K562 (cell line): Measurements from ENCODE around the gene FOXN3. TPM values are rescaled to one million over a fixed set of nuclear protein-coding genes. Genes with fewer than 3 reads are reported as not detected.

ENCODE experiments used
- ATAC-seq: fragments of 200-7000 bp; cut with Tn5 transposase; 3 replicates; pipeline ENCODE4 v1.9.1; 2020; ENCODE audit warnings: moderate library complexity
- BruUV-seq: library from RNA; stranded (reverse); fragments of 400-500 nt; replicated peaks from 2 replicates; lab custom pipeline; 2021; lab: Mats Ljungman, UMichigan
- CTCF ChIA-PET: fragments of 300-600 bp; formaldehyde crosslinking; extraction: SDS; loops from one replicate; lab custom pipeline; 2021; ENCODE audit warnings: low intra/inter-chr PET ratio; lab: Yijun Ruan, JAX
- POLR2A ChIA-PET: fragments of 300-600, 350-650 bp; sonication (Branson Sonifier 250); formaldehyde crosslinking; extraction: SDS; loops from one replicate; lab custom pipeline; 2021; ENCODE audit warnings: antibody characterized with exemption, inconsistent platforms; lab: Yijun Ruan, JAX
- DNase-seq, 4 experiments: peaks; one replicate each; pipeline versions ENCODE4 v3.0.0 to v3.0.0-alpha.2; 2011 to 2018; ENCODE audit warnings: low spot score in 3 of 4, mixed read lengths in 3 of 4; ENCODE audit errors: extremely low read depth in 1 of 4
- FAIRE-seq: peaks from 2 replicates; lab custom pipeline; 2011; peaks lifted over from hg19 to GRCh38; lab: Jason Lieb, UNC
- H2AFZ ChIP-seq: 2 replicates; pipeline ENCODE4 v1.6.0; 2011; ENCODE audit warnings: low read depth, low read length, control low read depth, inconsistent platforms
- H3K27ac ChIP-seq: fragments of 200-600 bp; 3 replicates; pipeline ENCODE4 v1.8.0; 2011; ENCODE audit warnings: low read depth, mild to moderate bottlenecking, control low read depth, inconsistent platforms, low read length, moderate library complexity, mixed read lengths; ENCODE audit errors: extremely low read depth
- H3K27me3 ChIP-seq, 2 experiments: fragments of 300-600 bp in 1 of 2; 2 replicates in 1 of 2; 3 replicates in 1 of 2; pipeline versions ENCODE4 v1.6.0 to v1.8.0; 2011; ENCODE audit warnings: inconsistent platforms in 2 of 2, low read length in 2 of 2, mild to moderate bottlenecking in 1 of 2, mixed read lengths in 1 of 2, moderate library complexity in 1 of 2; ENCODE audit not compliant: control insufficient read depth in 2 of 2, insufficient read depth in 2 of 2
- H3K36me3 ChIP-seq: fragments of 300-600 bp; 3 replicates; pipeline ENCODE4 v1.8.0; 2011; ENCODE audit warnings: mild to moderate bottlenecking, low read length, inconsistent platforms; ENCODE audit not compliant: control insufficient read depth, insufficient read depth
- H3K4me1 ChIP-seq, 2 experiments: fragments of 200-600 bp in 1 of 2; replicated peaks in 1 of 2; 2 replicates in 1 of 2; 3 replicates in 1 of 2; pipeline versions ENCODE4 v1.5.1 to v1.8.0; 2011; ENCODE audit warnings: inconsistent platforms in 2 of 2, low read length in 2 of 2, mild to moderate bottlenecking in 1 of 2, mixed read lengths in 1 of 2, moderate library complexity in 1 of 2; ENCODE audit not compliant: control insufficient read depth in 2 of 2, insufficient read depth in 2 of 2
- H3K4me2 ChIP-seq: 2 replicates; pipeline ENCODE4 v1.6.1; 2011; ENCODE audit warnings: low read length, control low read depth, inconsistent platforms, mixed read lengths; ENCODE audit not compliant: insufficient read depth
- H3K4me3 ChIP-seq: fragments of 200-600 bp; sonication (generic), shearing (Covaris generic); 2 replicates; pipeline ENCODE4 v1.5.1; 2016; ENCODE audit warnings: control low read depth, inconsistent platforms
- H3K79me2 ChIP-seq: fragments of 200-600 bp; 3 replicates; pipeline ENCODE4 v1.8.0; 2011; ENCODE audit warnings: low read length, inconsistent platforms; ENCODE audit not compliant: control insufficient read depth, insufficient read depth
- H3K9ac ChIP-seq, 2 experiments: 2 replicates each; pipeline versions ENCODE4 v1.6.0 to v1.6.1; 2011; ENCODE audit warnings: low read depth in 2 of 2, low read length in 2 of 2, control low read depth in 1 of 2, inconsistent platforms in 1 of 2, mild to moderate bottlenecking in 1 of 2, mixed read lengths in 1 of 2; ENCODE audit not compliant: insufficient read depth in 1 of 2
- H3K9me1 ChIP-seq: one replicate; pipeline ENCODE4 v1.6.0; 2011; ENCODE audit warnings: inconsistent platforms, mild to moderate bottlenecking, low read length, moderate library complexity; ENCODE audit not compliant: control insufficient read depth, insufficient read depth
- H3K9me3 ChIP-seq: replicated peaks from 2 replicates; pipeline ENCODE4 v1.5.1; 2011; ENCODE audit warnings: low read depth, low read length, inconsistent platforms; ENCODE audit not compliant: control insufficient read depth, insufficient read depth
- H4K20me1 ChIP-seq: replicated peaks from 2 replicates; pipeline ENCODE4 v1.6.1; 2011; ENCODE audit warnings: low read length, inconsistent platforms, mixed read lengths; ENCODE audit not compliant: control insufficient read depth, insufficient read depth
- FOS ChIP-seq: IDR thresholded peaks from 3 replicates; pipeline ENCODE4 v1.6.1; 2011; ENCODE audit not compliant: insufficient read length; ENCODE audit errors: extremely low read depth
- GABPB1 ChIP-seq: sonication (generic); formaldehyde crosslinking; IDR thresholded peaks from 2 replicates; pipeline ENCODE4 v1.8.0; 2022; ENCODE audit warnings: mild to moderate bottlenecking, missing genetic modification reagents
- GTF2B ChIP-seq: IDR thresholded peaks from 2 replicates; pipeline ENCODE4 v1.6.1; 2011; ENCODE audit not compliant: insufficient read length; ENCODE audit errors: extremely low read depth
- MTA2 ChIP-seq: fragments of 450-650 bp; IDR thresholded peaks from 2 replicates; pipeline ENCODE4 v1.6.1; 2016; ENCODE audit warnings: low read depth
- NCOR1 ChIP-seq: fragments of 450-650 bp; IDR thresholded peaks from 2 replicates; pipeline ENCODE4 v1.6.1; 2016; ENCODE audit warnings: mild to moderate bottlenecking, moderate library complexity
- SLC30A9 ChIP-seq: fragments of 250-450 bp; sonication (Bioruptor Pico); IDR thresholded peaks from 2 replicates; pipeline ENCODE4 v1.8.0; 2022; ENCODE audit warnings: mild to moderate bottlenecking, moderate library complexity
- SMARCA4 ChIP-seq: fragments of 450-650 bp; IDR thresholded peaks from 2 replicates; pipeline ENCODE4 v1.6.1; 2016
- SNAPC5 ChIP-seq: fragments of 250-450 bp; sonication (Bioruptor Pico); IDR thresholded peaks from 2 replicates; pipeline ENCODE4 v1.8.0; 2021; ENCODE audit warnings: moderate library complexity, mild to moderate bottlenecking, inconsistent platforms
- ZBTB11 ChIP-seq, 3 experiments: fragments of 200-800 bp in 1 of 3; fragments of 250-450 bp in 1 of 3; fragments of 450-650 bp in 1 of 3; sonication (Bioruptor Pico) in 1 of 3; sonication (Bioruptor generic) in 1 of 3; formaldehyde crosslinking in 1 of 3; IDR thresholded peaks; 2 replicates each; pipeline versions ENCODE4 v1.6.1 to v1.8.0; 2016 to 2022; ENCODE audit warnings: mild to moderate bottlenecking in 2 of 3, missing genetic modification characterization in 2 of 3, missing compliant biosample characterization in 1 of 3, moderate library complexity in 1 of 3
- ZNF507 ChIP-seq: conservative IDR thresholded peaks from 2 replicates; pipeline ENCODE4 v1.6.1; 2017; ENCODE audit warnings: missing genetic modification characterization, missing compliant biosample characterization
- ZSCAN29 ChIP-seq: fragments of 450-650 bp; IDR thresholded peaks from 2 replicates; pipeline ENCODE4 v1.6.1; 2017
- WGBS: fragments of 100-300 bp; shearing (Covaris generic); methylation state at CpG from one replicate; pipeline ENCODE4 v1.1.6; 2016; ENCODE audit warnings: low coverage, mixed read lengths; ENCODE audit not compliant: insufficient coverage; ENCODE audit errors: missing lambda C conversion rate; 5-methylcytosine and 5-hydroxymethylcytosine counted together
- in situ Hi-C: fragments of 300-500 bp; cut with MboI; formaldehyde crosslinking; loops from 4 replicates; pipeline ENCODE4 v1.15.0; 2018; ENCODE audit warnings: inconsistent platforms, mixed read lengths
- intact Hi-C: fragments of 100-400 bp; cut with micrococcal nuclease; formaldehyde crosslinking; loops from 2 replicates; pipeline ENCODE4 v1.14.2; 2022
- polyA plus RNA-seq, 8 experiments: library from polyadenylated mRNA; depleted of rRNA in 4 of 8; stranded (reverse) in 5 of 8; unstranded in 3 of 8; fragments of >200 nt; fragmentation: Nextera tagmentation in 2 of 8; fragmentation: Illumina TruSeq in 1 of 8; extraction: Ambion mirVana in 2 of 8; extraction: Trizol in 1 of 8; gene quantifications; 2 replicates each; pipeline versions ENCODE4 v1.2.1 to v1.2.3, GENCODE V29; 2011 to 2014; ENCODE audit warnings: inconsistent platforms in 1 of 8, missing spikeins in 1 of 8
- total RNA-seq, 7 experiments: library from RNA; depleted of rRNA in 6 of 7; stranded (reverse); fragments of >200 nt in 6 of 7; fragmentation: Illumina TruSeq in 2 of 7; extraction: Trizol in 2 of 7; gene quantifications; 2 replicates each; pipeline versions ENCODE4 v1.2.1 to v1.2.3, GENCODE V29; 2011 to 2021; ENCODE audit warnings: low replicate concordance in 1 of 7

The FOXN3 gene
- total and polyA plus RNA-seq, 9 of the 15 experiments (the other 6 are each of a cell fraction or from before 2014, with no cell fraction given) = 0.07 to 1.3 (median 0.40) TPM

- no peak overlapping the region for H3K9ac ChIP-seq
- ChIA-PET POLR2A (no interaction called here), CTCF (no interaction called here)
- H3K4me3 ChIP-seq = no peak overlapping the region
- ATAC-seq (no peak), FAIRE-seq (no peak), DNase-seq (no peak)
- H3K9me1 ChIP-seq = no peaks in the 10 kb centered on the region
- no TSS peak for BruUV-seq
- H3K27me3 ChIP-seq = peaks cover 0 to 14% of the 10 kb centered on the region in 2 experiments; a peak in 1 of 5 replicates
- H3K79me2 ChIP-seq = no peaks in the 10 kb centered on the region
- H3K9me3 ChIP-seq = no peaks in the 10 kb centered on the region
- H3K36me3 ChIP-seq = no peaks in the 10 kb centered on the region
- no peak overlapping the region for H2AFZ ChIP-seq
- no peaks in the 10 kb centered on the region for H3K4me1 ChIP-seq
- no peak overlapping the region for H3K4me2 ChIP-seq
- TF ChIP-seq ZNF507 = no peak
- TF ChIP-seq FOS = no peak
- no peak for TF ChIP-seq SMARCA4
- no peak for TF ChIP-seq ZSCAN29
- no peak for TF ChIP-seq MTA2
- no peak overlapping the region for H3K27ac ChIP-seq
- H4K20me1 ChIP-seq = no peaks in the 10 kb centered on the region
- in situ Hi-C loops (no loop called here), intact Hi-C loops (no loop called here)
- WGBS = 3% methylated on average over 9 of the region's 9 CpGs
Measured at GRCh38 chr14:89310211-89310610, 106.8 kb downstream of the FOXN3 start.

- ChIA-PET POLR2A (no interaction called here), CTCF (no interaction called here)
- no peaks in the 10 kb centered on the region for H3K4me1 ChIP-seq
- ATAC-seq (no peak), FAIRE-seq (no peak), DNase-seq (no peak)
- 13% methylated on average over 11 of the region's 11 CpGs for WGBS
- intact Hi-C loops = no loop called here
- H3K36me3 ChIP-seq = no peaks in the 10 kb centered on the region
- H3K4me3 ChIP-seq = no peak overlapping the region
- H3K9me1 ChIP-seq = no peaks in the 10 kb centered on the region
- H3K4me2 ChIP-seq = no peak overlapping the region
- in situ Hi-C loops = no loop called here
- no peak overlapping the region for H3K27ac ChIP-seq
- H2AFZ ChIP-seq = no peak overlapping the region
- no peaks in the 10 kb centered on the region for H3K9me3 ChIP-seq
- H3K27me3 ChIP-seq = peaks cover 0 to 14% of the 10 kb centered on the region in 2 experiments; a peak in 1 of 5 replicates
- no peak overlapping the region for H3K9ac ChIP-seq
- BruUV-seq = no TSS peak
- H3K79me2 ChIP-seq = no peaks in the 10 kb centered on the region
- H4K20me1 ChIP-seq = no peaks in the 10 kb centered on the region
- TF ChIP-seq GABPB1 (CRISPR knock-in tag) (no peak), NCOR1 (no peak), SNAPC5 (CRISPR knock-in tag) (no peak), GTF2B (no peak), SLC30A9 (CRISPR knock-in tag) (no peak), ZBTB11 (CRISPR knock-in tag; IDR thresholded peaks at IDR 0.05) (no peak)
Measured at GRCh38 chr14:89309670-89310177, 107.3 kb downstream of the FOXN3 start.
